ENCODE data around the gene TMEM45B. TPM values are rescaled to one million over a fixed set of nuclear protein-coding genes. Genes with fewer than 3 reads are reported as not detected.

TMEM45B gene
- total RNA-seq, 1 donor from 2014 or later: 10.1 TPM

DNA sequence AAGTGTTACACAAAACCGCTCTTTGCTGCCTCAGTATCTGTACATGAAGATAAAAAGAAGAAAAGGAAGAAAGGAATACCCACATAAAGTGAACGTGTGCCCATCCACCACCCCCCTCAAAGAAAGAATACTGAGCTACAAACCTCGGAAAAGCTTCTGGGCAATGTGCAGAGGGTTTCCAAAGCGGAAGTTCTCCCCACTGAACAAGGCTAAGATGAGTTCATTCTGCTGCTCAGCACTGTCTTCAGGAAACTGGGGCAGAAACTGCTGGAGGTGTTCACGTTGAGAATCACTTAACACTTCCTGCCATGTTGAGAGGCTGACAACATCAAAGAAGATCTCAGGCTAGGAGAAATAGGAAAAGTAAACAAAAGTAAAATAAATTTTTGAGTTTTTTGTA, 72.8 kb downstream of the TMEM45B start:
- Histone ChIP-seq H3K27ac (no peak overlapping the region), H3K4me1 (no peaks in the 10 kb centered on the region), H3K4me3 (no peak overlapping the region), H3K36me3 (peaks cover 5 to 73% of the 10 kb centered on the region in 2 donors), H3K9me3 (no peaks in the 10 kb centered on the region), H3K27me3 (no peaks in the 10 kb centered on the region)
- no peak for DNase-seq (ENCODE audit: extremely low spot score in 2 of 2)
- no peak for TF ChIP-seq POLR2AphosphoS5 (IDR thresholded peaks at IDR 0.05; ENCODE audit: insufficient read depth in 1 of 2, low read depth in 1 of 2)
- TF ChIP-seq, protein P1, sequence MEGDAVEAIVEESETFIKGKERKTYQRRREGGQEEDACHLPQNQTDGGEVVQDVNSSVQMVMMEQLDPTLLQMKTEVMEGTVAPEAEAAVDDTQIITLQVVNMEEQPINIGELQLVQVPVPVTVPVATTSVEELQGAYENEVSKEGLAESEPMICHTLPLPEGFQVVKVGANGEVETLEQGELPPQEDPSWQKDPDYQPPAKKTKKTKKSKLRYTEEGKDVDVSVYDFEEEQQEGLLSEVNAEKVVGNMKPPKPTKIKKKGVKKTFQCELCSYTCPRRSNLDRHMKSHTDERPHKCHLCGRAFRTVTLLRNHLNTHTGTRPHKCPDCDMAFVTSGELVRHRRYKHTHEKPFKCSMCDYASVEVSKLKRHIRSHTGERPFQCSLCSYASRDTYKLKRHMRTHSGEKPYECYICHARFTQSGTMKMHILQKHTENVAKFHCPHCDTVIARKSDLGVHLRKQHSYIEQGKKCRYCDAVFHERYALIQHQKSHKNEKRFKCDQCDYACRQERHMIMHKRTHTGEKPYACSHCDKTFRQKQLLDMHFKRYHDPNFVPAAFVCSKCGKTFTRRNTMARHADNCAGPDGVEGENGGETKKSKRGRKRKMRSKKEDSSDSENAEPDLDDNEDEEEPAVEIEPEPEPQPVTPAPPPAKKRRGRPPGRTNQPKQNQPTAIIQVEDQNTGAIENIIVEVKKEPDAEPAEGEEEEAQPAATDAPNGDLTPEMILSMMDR (IDR thresholded peaks at IDR 0.05): no peak
- TF ChIP-seq POLR2A (IDR thresholded peaks at IDR 0.05): no peak
- intact Hi-C loops (cut with DNase I): no loop called here

DNA sequence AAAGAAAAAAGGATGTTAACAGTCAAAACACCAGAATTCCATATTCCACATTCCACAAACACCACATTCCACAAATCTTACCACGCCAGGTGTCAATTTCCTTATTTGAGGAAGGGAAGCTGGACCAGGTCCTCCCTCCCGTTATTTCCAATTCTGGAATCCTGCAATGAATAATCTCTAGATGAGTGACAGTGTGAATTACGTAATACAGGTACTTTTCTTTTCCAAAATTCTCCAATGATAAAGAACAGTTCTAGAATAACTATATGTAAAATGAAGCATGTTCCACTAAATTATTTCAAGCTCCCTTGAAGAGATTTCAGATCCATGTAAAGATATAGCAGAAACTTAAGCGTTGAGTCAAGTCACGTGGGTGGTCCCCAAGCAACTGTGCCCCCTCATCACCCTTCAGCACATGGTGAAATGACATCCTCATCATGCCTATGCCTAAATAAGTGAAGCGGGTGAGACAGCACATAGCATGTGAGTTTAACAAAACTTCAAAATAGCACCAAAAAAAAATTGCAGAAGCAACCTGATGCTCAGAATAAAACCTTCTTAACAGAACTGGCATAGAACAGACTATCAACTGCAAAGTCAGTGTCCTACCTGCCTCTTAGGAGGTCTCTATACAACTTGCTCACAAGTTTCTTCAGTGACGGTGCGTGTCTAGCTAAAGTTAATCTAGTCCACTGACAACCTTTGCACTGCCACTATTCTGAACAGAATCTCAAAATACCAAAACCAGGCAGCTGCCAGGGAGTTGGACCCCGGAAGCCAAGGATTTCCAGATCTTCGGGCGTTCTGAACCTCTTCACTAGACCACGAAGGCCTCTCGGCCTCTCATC, 78.9 kb downstream of the TMEM45B start:
- Histone ChIP-seq H3K36me3 (peaks cover 0 to 17% of the 10 kb centered on the region in 2 donors), H3K27ac (peak overlapping the region; percentile 72), H3K9me3 (no peaks in the 10 kb centered on the region), H3K4me1 (peaks cover 12% of the 10 kb centered on the region), H3K4me3 (peak overlapping the region; percentile 66 to 88), H3K27me3 (no peaks in the 10 kb centered on the region)
- intact Hi-C loops (cut with DNase I): no loop called here
- TF ChIP-seq POLR2A (IDR thresholded peaks at IDR 0.05): no peak
- TF ChIP-seq, protein P1 (IDR thresholded peaks at IDR 0.05): no peak
- TF ChIP-seq POLR2AphosphoS5 (IDR thresholded peaks at IDR 0.05; ENCODE audit: insufficient read depth in 1 of 2, low read depth in 1 of 2): no peak
- DNase-seq (ENCODE audit: extremely low spot score in 2 of 2): no peak

DNA sequence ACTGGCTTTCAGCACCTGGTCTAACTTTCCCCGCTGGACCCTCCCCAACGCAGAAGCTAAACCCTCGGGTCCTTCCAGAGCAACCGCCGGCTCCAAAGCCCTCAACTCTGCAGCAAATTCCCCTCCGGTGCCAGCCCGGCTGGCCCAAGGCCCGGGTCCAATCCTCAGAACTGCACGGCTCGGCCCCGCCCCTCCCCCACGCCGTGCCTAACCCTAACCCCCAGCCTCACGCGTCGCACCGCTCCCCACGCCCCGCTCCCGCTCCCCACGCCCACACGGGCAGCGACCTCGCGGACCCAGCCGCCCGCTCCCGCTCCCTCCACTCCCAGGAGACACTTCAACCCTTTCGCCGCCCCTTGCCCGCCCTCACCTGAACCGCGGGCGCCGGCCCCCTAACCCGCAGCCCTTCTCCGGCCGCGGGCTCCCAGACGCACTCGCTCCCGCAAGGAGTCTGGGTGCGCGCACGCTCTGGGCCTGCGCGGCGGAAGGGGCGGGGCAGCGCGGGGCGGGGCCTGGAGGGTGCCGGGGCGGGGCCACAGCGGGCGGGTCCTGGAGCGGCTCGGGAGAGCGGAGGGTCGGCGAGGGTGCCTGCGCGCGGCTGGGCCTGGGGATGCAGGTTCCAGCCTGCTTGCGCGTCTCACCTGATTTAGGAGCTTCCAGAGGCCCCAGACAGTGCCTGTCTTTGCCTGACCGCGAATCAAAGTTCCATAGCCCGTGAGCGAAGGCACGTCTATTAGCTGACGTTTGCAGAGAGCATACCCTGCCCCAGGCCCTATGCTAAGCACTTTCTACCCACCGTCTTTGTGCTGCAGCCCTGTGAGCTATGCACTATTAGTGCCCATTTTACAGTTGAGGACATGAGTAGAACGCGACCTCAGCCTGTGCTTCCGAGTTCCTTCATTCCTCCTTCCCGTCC, 79.7 kb downstream of the TMEM45B start, which contains the start of gene NFRKB:
Gene NFRKB (minus strand): TSS at position 453 of the 916 bp plus-strand sequence. CDS start 2,729 bp downstream, outside the sequence.
- peak in 1 of 2 donors; percentile 23 for TF ChIP-seq POLR2A (IDR thresholded peaks at IDR 0.05)
- peak in 1 of 2 donors; percentile 78 for TF ChIP-seq POLR2AphosphoS5 (IDR thresholded peaks at IDR 0.05; ENCODE audit: insufficient read depth in 1 of 2, low read depth in 1 of 2)
- TF ChIP-seq, protein P1 (IDR thresholded peaks at IDR 0.05): no peak
- intact Hi-C loops (cut with DNase I): no loop called here
- no peak for DNase-seq (ENCODE audit: extremely low spot score in 2 of 2)
- Histone ChIP-seq H3K9me3 (no peaks in the 10 kb centered on the region), H3K27me3 (no peaks in the 10 kb centered on the region), H3K27ac (peak within 1 kb of the TSS; percentile 72), H3K4me1 (peaks cover 12% of the 10 kb centered on the region), H3K4me3 (peak within 1 kb of the TSS; percentile 66 to 88), H3K36me3 (peaks cover 0 to 17% of the 10 kb centered on the region in 2 donors)

DNA sequence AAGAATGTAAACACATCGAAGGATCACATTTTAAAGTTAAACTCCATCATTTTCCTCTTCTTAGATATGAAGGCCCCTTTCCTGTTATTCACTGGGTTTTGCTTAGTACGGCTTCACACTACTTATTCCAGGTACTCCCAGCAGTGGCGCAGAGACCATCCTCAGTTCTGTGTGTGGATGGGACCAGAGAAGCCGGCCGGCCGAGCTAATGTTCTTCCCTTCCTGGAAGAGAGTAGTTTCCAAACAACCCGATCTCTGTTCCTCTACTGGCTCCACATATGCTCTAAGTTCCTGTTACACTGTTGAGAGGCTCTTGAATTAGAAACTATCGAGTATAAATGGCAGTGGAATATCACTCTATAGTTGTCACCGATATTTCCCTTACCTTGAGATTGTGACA, 80.4 kb downstream of the TMEM45B start:
- peaks cover 12% of the 10 kb centered on the region for H3K4me1 ChIP-seq
- intact Hi-C loops (cut with DNase I): no loop called here
- peak overlapping the region; percentile 66 to 88 for H3K4me3 ChIP-seq
- TF ChIP-seq POLR2AphosphoS5 (IDR thresholded peaks at IDR 0.05; ENCODE audit: insufficient read depth in 1 of 2, low read depth in 1 of 2): no peak
- TF ChIP-seq, protein P1 (IDR thresholded peaks at IDR 0.05): no peak
- TF ChIP-seq POLR2A (IDR thresholded peaks at IDR 0.05): no peak
- DNase-seq (ENCODE audit: extremely low spot score in 2 of 2): no peak
- peaks cover 0 to 15% of the 10 kb centered on the region in 2 donors for H3K36me3 ChIP-seq
- H3K9me3 ChIP-seq: no peaks in the 10 kb centered on the region
- peak overlapping the region; percentile 72 for H3K27ac ChIP-seq
- H3K27me3 ChIP-seq: no peaks in the 10 kb centered on the region
